Thoracic aorta (tissue), 2 donors: ENCODE measurements around the gene UNC5B. TPM values are rescaled to one million over a fixed set of nuclear protein-coding genes. Genes with fewer than 3 reads are reported as not detected.

Experiments used
- ATAC-seq: fragments of 150-250 bp; one replicate; pipeline ENCODE4 v1.8.0; 2017; ENCODE audit warnings: low read depth; ENCODE audit not compliant: insufficient number of reproducible peaks, low FRiP score
- DNase-seq: peaks from one replicate; pipeline ENCODE4 v3.0.0-alpha.2; 2020; ENCODE audit warnings: low spot score
- H3K27ac ChIP-seq, 2 donors: fragments of 200-600 bp; sonication (generic); 1 replicate in 1 of 2; 2 replicates in 1 of 2; pipeline ENCODE4 v1.5.1; 2016; ENCODE audit warnings: mild to moderate bottlenecking in 2 of 2, moderate library complexity in 2 of 2
- H3K27me3 ChIP-seq: fragments of 200-600 bp; sonication (generic); replicated peaks from 2 replicates; pipeline ENCODE4 v1.6.0; 2016; ENCODE audit warnings: mild to moderate bottlenecking; ENCODE audit not compliant: insufficient read depth
- H3K36me3 ChIP-seq: fragments of 200-600 bp; sonication (generic); one replicate; pipeline ENCODE4 v1.5.1; 2016
- H3K4me1 ChIP-seq, 2 donors: fragments of 200-600 bp; sonication (generic); 1 replicate in 1 of 2; 2 replicates in 1 of 2; pipeline versions ENCODE4 v1.5.1 to v1.6.0; 2016; ENCODE audit warnings: low read depth in 2 of 2, mild to moderate bottlenecking in 1 of 2; ENCODE audit not compliant: control insufficient read depth in 1 of 2
- H3K4me3 ChIP-seq: fragments of 200-600 bp; sonication (generic); 2 replicates; pipeline ENCODE4 v1.5.1; 2016; ENCODE audit warnings: mild to moderate bottlenecking
- H3K9me3 ChIP-seq: fragments of 200-600 bp; sonication (generic); 2 replicates; pipeline ENCODE4 v1.5.1; 2016
- CTCF ChIP-seq: fragments of 200-600 bp; sonication (generic); IDR thresholded peaks from one replicate; pipeline ENCODE4 v1.5.1; 2019; ENCODE audit warnings: antibody characterized with exemption
- total RNA-seq, 2 donors: library from RNA; depleted of rRNA; stranded (reverse); fragments of >200 nt; gene quantifications; one replicate each; pipeline versions ENCODE4 v1.1.0 to v1.2.3, GENCODE V29; 2016

Gene UNC5B
- total RNA-seq, 2 donors from 2014 or later: 18.3 to 24.2 TPM

- DNase-seq: no peak
- Histone ChIP-seq H3K36me3 (no peaks in the 10 kb centered on the region), H3K27ac (no peak overlapping the region), H3K4me1 (peaks cover 10 to 59% of the 10 kb centered on the region in 2 donors), H3K4me3 (no peak overlapping the region), H3K27me3 (no peaks in the 10 kb centered on the region), H3K9me3 (no peaks in the 10 kb centered on the region)
- no peak for ATAC-seq
- no peak for TF ChIP-seq CTCF
These were observed 30.2 kb downstream of the UNC5B start for GRCh38 chr10:71242622-71243009.

- ATAC-seq: peak; percentile 51
- peak overlapping the region; percentile 21 to 26 for H3K27ac ChIP-seq
- no peaks in the 10 kb centered on the region for H3K36me3 ChIP-seq
- no peak for TF ChIP-seq CTCF
- peaks cover 10 to 59% of the 10 kb centered on the region in 2 donors for H3K4me1 ChIP-seq
- DNase-seq: no peak
- no peaks in the 10 kb centered on the region for H3K27me3 ChIP-seq
- no peak overlapping the region for H3K4me3 ChIP-seq
- H3K9me3 ChIP-seq: no peaks in the 10 kb centered on the region
These were observed 31.5 kb downstream of the UNC5B start for GRCh38 chr10:71243756-71244395.

GRCh38 chr10:71244431-71245419, 32.4 kb downstream of the UNC5B start:
- no peaks in the 10 kb centered on the region for H3K36me3 ChIP-seq
- peak overlapping the region; percentile 58 for H3K4me3 ChIP-seq
- no peaks in the 10 kb centered on the region for H3K27me3 ChIP-seq
- no peaks in the 10 kb centered on the region for H3K9me3 ChIP-seq
- TF ChIP-seq CTCF: no peak
- H3K27ac ChIP-seq: peak overlapping the region; percentile 21 to 26
- DNase-seq (no peak), ATAC-seq (no peak)
- peaks cover 10 to 59% of the 10 kb centered on the region in 2 donors for H3K4me1 ChIP-seq

GRCh38 chr10:71245420-71246325, 33.3 kb downstream of the UNC5B start:
- peaks cover 10 to 52% of the 10 kb centered on the region in 2 donors for H3K4me1 ChIP-seq
- H3K9me3 ChIP-seq: no peaks in the 10 kb centered on the region
- no peaks in the 10 kb centered on the region for H3K27me3 ChIP-seq
- DNase-seq (no peak), ATAC-seq (no peak)
- peak overlapping the region in 1 of 2 donors; percentile 21 for H3K27ac ChIP-seq
- no peak overlapping the region for H3K4me3 ChIP-seq
- TF ChIP-seq CTCF: no peak
- no peaks in the 10 kb centered on the region for H3K36me3 ChIP-seq
